ENCODE results near the gene MRPL36.

DNA sequence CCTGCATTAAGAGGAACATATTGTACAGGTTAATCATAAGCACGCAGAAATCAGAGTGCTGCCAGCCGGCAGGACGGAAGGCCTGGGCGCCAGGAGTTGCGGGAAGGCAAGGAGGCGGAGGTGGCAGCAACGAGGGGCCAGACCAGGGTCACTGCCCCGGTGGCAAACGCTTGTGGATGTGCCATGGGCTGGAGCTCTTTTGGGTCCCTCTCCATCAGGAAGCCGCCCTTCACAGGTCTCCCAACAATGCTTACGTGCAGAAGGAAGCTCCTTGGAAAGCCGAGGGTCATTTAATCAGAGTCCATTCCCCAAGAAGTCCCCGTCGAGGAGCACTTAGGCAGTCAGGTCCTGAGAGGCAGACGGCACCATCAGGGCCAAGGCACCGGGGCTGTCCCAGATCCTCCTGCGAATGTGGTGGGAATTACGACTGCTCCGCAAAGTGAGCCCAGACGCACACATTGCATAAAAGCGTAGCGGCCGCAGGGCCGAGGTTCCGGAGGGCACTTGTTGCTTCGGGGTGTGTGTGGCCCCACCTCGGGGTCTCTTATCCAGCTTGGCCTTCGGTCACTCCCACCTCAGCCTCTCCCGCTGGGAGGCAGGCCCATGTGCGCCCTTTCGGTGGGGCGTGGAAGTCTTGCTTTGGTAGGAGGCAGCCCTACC, 20.5 kb downstream of the MRPL36 start:
- TF ChIP-seq, protein P1, sequence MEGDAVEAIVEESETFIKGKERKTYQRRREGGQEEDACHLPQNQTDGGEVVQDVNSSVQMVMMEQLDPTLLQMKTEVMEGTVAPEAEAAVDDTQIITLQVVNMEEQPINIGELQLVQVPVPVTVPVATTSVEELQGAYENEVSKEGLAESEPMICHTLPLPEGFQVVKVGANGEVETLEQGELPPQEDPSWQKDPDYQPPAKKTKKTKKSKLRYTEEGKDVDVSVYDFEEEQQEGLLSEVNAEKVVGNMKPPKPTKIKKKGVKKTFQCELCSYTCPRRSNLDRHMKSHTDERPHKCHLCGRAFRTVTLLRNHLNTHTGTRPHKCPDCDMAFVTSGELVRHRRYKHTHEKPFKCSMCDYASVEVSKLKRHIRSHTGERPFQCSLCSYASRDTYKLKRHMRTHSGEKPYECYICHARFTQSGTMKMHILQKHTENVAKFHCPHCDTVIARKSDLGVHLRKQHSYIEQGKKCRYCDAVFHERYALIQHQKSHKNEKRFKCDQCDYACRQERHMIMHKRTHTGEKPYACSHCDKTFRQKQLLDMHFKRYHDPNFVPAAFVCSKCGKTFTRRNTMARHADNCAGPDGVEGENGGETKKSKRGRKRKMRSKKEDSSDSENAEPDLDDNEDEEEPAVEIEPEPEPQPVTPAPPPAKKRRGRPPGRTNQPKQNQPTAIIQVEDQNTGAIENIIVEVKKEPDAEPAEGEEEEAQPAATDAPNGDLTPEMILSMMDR (IDR thresholded peaks at IDR 0.05) = no peak
- TF ChIP-seq EP300 (IDR thresholded peaks at IDR 0.05) (no peak), POLR2A (IDR thresholded peaks at IDR 0.05) (no peak), POLR2AphosphoS5 (IDR thresholded peaks at IDR 0.05) (no peak)
